Measurements from ENCODE around the gene ARHGEF28.

Gene ARHGEF28

GRCh38 chr5:73971326-73971725 is 345.3 kb downstream of the ARHGEF28 start:
- DNase-seq (ENCODE audit: extremely low read depth, insufficient read length): no peak
- no peak overlapping the region for H3K4me3 ChIP-seq (replicated peaks; ENCODE audit: low read depth, low read length)
- TF ChIP-seq CTCF (IDR thresholded peaks at IDR 0.05; ENCODE audit: insufficient read depth, low read length, poor library complexity, severe bottlenecking): no peak
- no peaks in the 10 kb centered on the region for H3K27me3 ChIP-seq (replicated peaks; ENCODE audit: control insufficient read depth, insufficient read depth, low read length)
- no peaks in the 10 kb centered on the region for H3K36me3 ChIP-seq (ENCODE audit: control insufficient read depth, insufficient read depth, low read length)

- no peak overlapping the region for H3K4me3 ChIP-seq (replicated peaks; ENCODE audit: low read depth, low read length)
- no peak for DNase-seq (ENCODE audit: extremely low read depth, insufficient read length)
- no peaks in the 10 kb centered on the region for H3K27me3 ChIP-seq (replicated peaks; ENCODE audit: control insufficient read depth, insufficient read depth, low read length)
- no peak for TF ChIP-seq CTCF (IDR thresholded peaks at IDR 0.05; ENCODE audit: insufficient read depth, low read length, poor library complexity, severe bottlenecking)
- no peaks in the 10 kb centered on the region for H3K36me3 ChIP-seq (ENCODE audit: control insufficient read depth, insufficient read depth, low read length)
Measured at GRCh38 chr5:73973135-73973534, 347.1 kb downstream of the ARHGEF28 start.

GRCh38 chr5:73974871-73975360 is 348.9 kb downstream of the ARHGEF28 start:
- Histone ChIP-seq H3K36me3 (ENCODE audit: control insufficient read depth, insufficient read depth, low read length) (no peaks in the 10 kb centered on the region), H3K27me3 (replicated peaks; ENCODE audit: control insufficient read depth, insufficient read depth, low read length) (no peaks in the 10 kb centered on the region), H3K4me3 (replicated peaks; ENCODE audit: low read depth, low read length) (no peak overlapping the region)
- DNase-seq (ENCODE audit: extremely low read depth, insufficient read length): no peak
- no peak for TF ChIP-seq CTCF (IDR thresholded peaks at IDR 0.05; ENCODE audit: insufficient read depth, low read length, poor library complexity, severe bottlenecking)

- no peak for TF ChIP-seq CTCF (IDR thresholded peaks at IDR 0.05; ENCODE audit: insufficient read depth, low read length, poor library complexity, severe bottlenecking)
- H3K27me3 ChIP-seq (replicated peaks; ENCODE audit: control insufficient read depth, insufficient read depth, low read length): no peaks in the 10 kb centered on the region
- no peaks in the 10 kb centered on the region for H3K36me3 ChIP-seq (ENCODE audit: control insufficient read depth, insufficient read depth, low read length)
- no peak for DNase-seq (ENCODE audit: extremely low read depth, insufficient read length)
- H3K4me3 ChIP-seq (replicated peaks; ENCODE audit: low read depth, low read length): no peak overlapping the region
Measured at GRCh38 chr5:73975845-73976244, 349.8 kb downstream of the ARHGEF28 start.

GRCh38 chr5:73977146-73977545 is 351.1 kb downstream of the ARHGEF28 start:
- no peaks in the 10 kb centered on the region; the same call in 1 of the 2 replicates for H3K27me3 ChIP-seq (replicated peaks; ENCODE audit: control insufficient read depth, insufficient read depth, low read length)
- no peak for TF ChIP-seq CTCF (IDR thresholded peaks at IDR 0.05; ENCODE audit: insufficient read depth, low read length, poor library complexity, severe bottlenecking)
- H3K4me3 ChIP-seq (replicated peaks; ENCODE audit: low read depth, low read length): no peak overlapping the region
- H3K36me3 ChIP-seq (ENCODE audit: control insufficient read depth, insufficient read depth, low read length): no peaks in the 10 kb centered on the region
- no peak for DNase-seq (ENCODE audit: extremely low read depth, insufficient read length)

GRCh38 chr5:73979321-73979720 is 353.3 kb downstream of the ARHGEF28 start:
- no peak for DNase-seq (ENCODE audit: extremely low read depth, insufficient read length)
- no peak overlapping the region for H3K4me3 ChIP-seq (replicated peaks; ENCODE audit: low read depth, low read length)
- no peaks in the 10 kb centered on the region; the same call in 1 of the 2 replicates for H3K27me3 ChIP-seq (replicated peaks; ENCODE audit: control insufficient read depth, insufficient read depth, low read length)
- no peak for TF ChIP-seq CTCF (IDR thresholded peaks at IDR 0.05; ENCODE audit: insufficient read depth, low read length, poor library complexity, severe bottlenecking)
- H3K36me3 ChIP-seq (ENCODE audit: control insufficient read depth, insufficient read depth, low read length): no peaks in the 10 kb centered on the region

All from GM06990 (cell line).